Left lung (tissue), 10 donors: ENCODE data around the gene COL6A1. TPM values are rescaled to one million over a fixed set of nuclear protein-coding genes. Genes with fewer than 3 reads are reported as not detected.
A peak's percentile ranks its signal among the peaks of the same experiment; 100 is the strongest.

ENCODE experiments used
- ATAC-seq: fragments of 200-7000 bp; cut with Tn5 transposase; one replicate; pipeline ENCODE4 v1.9.1; 2020; ENCODE audit warnings: moderate library complexity
- DNase-seq, 4 donors: peaks; one replicate each; pipeline ENCODE4 v3.0.0-alpha.2; 2013 to 2020
- H3K27ac ChIP-seq, 2 donors: fragments of 200-600 bp; sonication (generic) in 1 of 2; one replicate each; pipeline versions ENCODE4 v1.5.0 to v1.8.0; 2020 to 2021
- H3K27me3 ChIP-seq, 2 donors: fragments of 200-600 bp; sonication (generic) in 1 of 2; one replicate each; pipeline versions ENCODE4 v1.5.0 to v1.8.0; 2020 to 2021
- H3K36me3 ChIP-seq, 2 donors: fragments of 200-600 bp; sonication (generic) in 1 of 2; one replicate each; pipeline versions ENCODE4 v1.5.0 to v1.8.0; 2020 to 2021
- H3K4me1 ChIP-seq, 2 donors: fragments of 200-600 bp; one replicate each; pipeline ENCODE4 v1.8.0; 2021
- H3K4me3 ChIP-seq, 2 donors: fragments of 200-600 bp; sonication (generic) in 1 of 2; one replicate each; pipeline versions ENCODE4 v1.5.0 to v1.8.0; 2020 to 2021; ENCODE audit warnings: mild to moderate bottlenecking in 1 of 2
- H3K9me3 ChIP-seq, 2 donors: fragments of 200-600 bp; sonication (generic) in 1 of 2; one replicate each; pipeline versions ENCODE4 v1.5.0 to v1.8.0; 2020 to 2021
- intact Hi-C, 2 donors: fragments of 100-400 bp; cut with DNase I; formaldehyde crosslinking; loops; one replicate each; pipeline versions ENCODE4 v1.11.2 to v1.14.2; 2022
- polyA plus RNA-seq, 6 donors: library from polyadenylated mRNA; unstranded; fragments of 120-200 nt; gene quantifications; one replicate each; pipeline ENCODE4 v1.2.1, GENCODE V29; 2013; ENCODE audit not compliant: insufficient read length in 6 of 6
- total RNA-seq, 2 donors: library from RNA; stranded (reverse); fragmentation: NEBNext Ultra II Directional; extraction: Animal tissue kit (Norgen Biotek cat#: 25700); gene quantifications; one replicate each; pipeline ENCODE4 v1.2.1, GENCODE V29; 2021
- TF ChIP-seq, protein P1 (sequence below), 2 donors: fragments of 200-600 bp; sonication (generic) in 1 of 2; IDR thresholded peaks; one replicate each; pipeline versions ENCODE4 v1.5.0 to v1.8.0; 2021; ENCODE audit warnings: antibody characterized with exemption in 2 of 2
- donor health status: DM: no; HTN: yes; CAD: no.
- donor health status: DM: no; HTN: no; CAD: no.

The COL6A1 gene
- total and polyA plus RNA-seq, 8 donors = 272 to 574 (median 341) TPM

DNA sequence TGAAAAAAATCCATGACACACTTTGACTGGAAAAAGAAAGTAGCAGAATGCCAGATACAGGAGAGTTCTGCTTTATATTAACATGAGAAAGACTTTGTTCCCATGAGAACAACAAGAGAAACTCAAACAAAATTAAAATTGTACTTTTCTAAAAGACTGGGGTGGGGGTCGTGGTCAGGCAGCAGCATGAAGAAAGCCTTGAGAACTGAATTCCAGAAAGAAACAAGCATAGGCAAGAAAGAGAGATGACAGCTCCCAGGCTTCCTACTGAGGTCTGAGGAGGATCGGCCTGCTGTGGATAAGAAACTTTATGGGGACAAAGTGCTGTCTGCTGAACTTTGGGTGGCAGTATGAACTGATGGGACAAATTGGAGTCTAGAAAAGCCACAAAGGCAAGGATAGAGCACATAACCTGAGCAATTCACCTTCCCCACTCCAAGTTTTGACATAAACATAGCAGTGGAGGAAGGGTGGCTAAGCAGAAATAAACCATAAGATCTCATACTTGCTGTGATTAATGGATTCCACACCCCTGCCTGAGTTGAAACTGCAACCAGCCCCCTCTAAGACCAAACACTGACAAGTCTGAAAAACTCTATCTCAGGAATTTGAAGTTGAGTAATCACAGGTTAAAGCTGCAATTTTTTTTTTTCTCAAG, 43.7 kb downstream of the COL6A1 start:
- DNase-seq = no peak
- TF ChIP-seq, protein P1, sequence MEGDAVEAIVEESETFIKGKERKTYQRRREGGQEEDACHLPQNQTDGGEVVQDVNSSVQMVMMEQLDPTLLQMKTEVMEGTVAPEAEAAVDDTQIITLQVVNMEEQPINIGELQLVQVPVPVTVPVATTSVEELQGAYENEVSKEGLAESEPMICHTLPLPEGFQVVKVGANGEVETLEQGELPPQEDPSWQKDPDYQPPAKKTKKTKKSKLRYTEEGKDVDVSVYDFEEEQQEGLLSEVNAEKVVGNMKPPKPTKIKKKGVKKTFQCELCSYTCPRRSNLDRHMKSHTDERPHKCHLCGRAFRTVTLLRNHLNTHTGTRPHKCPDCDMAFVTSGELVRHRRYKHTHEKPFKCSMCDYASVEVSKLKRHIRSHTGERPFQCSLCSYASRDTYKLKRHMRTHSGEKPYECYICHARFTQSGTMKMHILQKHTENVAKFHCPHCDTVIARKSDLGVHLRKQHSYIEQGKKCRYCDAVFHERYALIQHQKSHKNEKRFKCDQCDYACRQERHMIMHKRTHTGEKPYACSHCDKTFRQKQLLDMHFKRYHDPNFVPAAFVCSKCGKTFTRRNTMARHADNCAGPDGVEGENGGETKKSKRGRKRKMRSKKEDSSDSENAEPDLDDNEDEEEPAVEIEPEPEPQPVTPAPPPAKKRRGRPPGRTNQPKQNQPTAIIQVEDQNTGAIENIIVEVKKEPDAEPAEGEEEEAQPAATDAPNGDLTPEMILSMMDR (IDR thresholded peaks at IDR 0.05) = no peak
- no peaks in the 10 kb centered on the region for H3K36me3 ChIP-seq
- H3K27me3 ChIP-seq = peaks cover 0 to 19% of the 10 kb centered on the region in 2 donors
- peaks cover 0 to 8% of the 10 kb centered on the region in 2 donors for H3K4me1 ChIP-seq
- H3K27ac ChIP-seq = no peak overlapping the region
- no peak for ATAC-seq
- intact Hi-C loops = no loop called here
- H3K4me3 ChIP-seq = no peak overlapping the region
- H3K9me3 ChIP-seq = no peaks in the 10 kb centered on the region

DNA sequence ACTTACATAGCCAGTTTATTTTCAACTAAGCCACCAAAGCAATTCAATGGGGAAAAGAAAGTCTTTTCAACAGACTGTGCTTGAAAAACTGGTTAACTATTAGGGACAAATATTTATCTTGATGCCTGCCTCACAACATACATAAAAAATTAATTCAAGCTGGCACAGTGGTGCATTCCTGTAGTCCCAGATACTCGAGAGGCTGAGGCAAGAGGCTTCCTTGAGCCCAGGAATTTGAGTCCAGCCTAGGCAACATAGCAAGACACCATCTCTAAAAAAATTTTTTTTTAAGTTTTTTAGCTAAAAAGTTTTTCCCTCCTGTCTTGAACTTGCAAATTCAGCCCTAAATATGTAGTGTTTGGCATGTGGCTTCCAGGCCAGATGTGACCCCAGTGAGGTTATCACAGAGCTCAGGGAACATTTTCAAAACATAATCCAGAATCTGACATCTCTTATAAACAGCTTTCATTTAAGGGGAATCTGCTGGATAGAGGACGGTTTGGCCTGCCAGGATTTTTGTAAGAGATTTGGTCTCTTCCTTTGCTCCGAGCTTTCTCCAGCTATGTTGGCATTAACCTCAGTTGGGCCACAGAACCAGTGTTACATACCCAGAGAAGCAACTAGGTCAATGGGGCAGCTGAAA, 46.4 kb downstream of the COL6A1 start:
- DNase-seq = peak in 2 of 4 donors; percentile 65 to 83
- no peaks in the 10 kb centered on the region for H3K9me3 ChIP-seq
- TF ChIP-seq, protein P1 (IDR thresholded peaks at IDR 0.05) = no peak
- H3K27me3 ChIP-seq = peaks cover 0 to 6% of the 10 kb centered on the region in 2 donors
- H3K36me3 ChIP-seq = no peaks in the 10 kb centered on the region
- H3K4me3 ChIP-seq = no peak overlapping the region
- ATAC-seq = peak; percentile 49
- intact Hi-C loops = no loop called here
- peaks cover 0 to 8% of the 10 kb centered on the region in 2 donors for H3K4me1 ChIP-seq
- no peak overlapping the region for H3K27ac ChIP-seq

DNA sequence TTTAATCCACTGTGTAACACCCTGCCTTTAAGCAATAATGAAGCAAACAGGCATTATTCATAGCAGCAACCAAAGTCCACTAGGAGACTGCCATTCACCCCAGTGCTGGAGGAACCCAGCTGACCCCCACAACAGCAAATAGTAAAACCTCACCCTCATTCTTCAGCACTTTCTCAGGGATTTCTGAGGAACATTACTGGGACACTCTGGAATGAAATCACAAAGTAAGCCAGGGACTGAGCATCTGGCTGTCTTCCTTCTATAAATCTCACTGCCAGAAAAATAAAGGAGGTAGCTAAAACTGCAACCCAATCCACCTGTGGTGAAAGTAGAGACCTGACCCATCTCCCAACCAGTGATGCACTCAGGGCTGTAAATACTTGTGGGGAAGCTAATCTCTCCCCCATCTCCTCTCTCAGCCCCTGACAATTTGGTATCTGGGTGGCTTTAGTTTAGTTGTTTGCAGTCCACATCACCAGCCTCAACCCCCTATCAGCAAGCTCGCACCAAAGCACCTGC, 47.1 kb downstream of the COL6A1 start:
- Histone ChIP-seq H3K9me3 (no peaks in the 10 kb centered on the region), H3K27ac (no peak overlapping the region), H3K36me3 (no peaks in the 10 kb centered on the region), H3K27me3 (peaks cover 0 to 5% of the 10 kb centered on the region in 2 donors), H3K4me1 (peaks cover 0 to 4% of the 10 kb centered on the region in 2 donors), H3K4me3 (no peak overlapping the region)
- DNase-seq (peak in 2 of 4 donors; percentile 32 to 35), ATAC-seq (peak; percentile 58)
- TF ChIP-seq, protein P1 (IDR thresholded peaks at IDR 0.05) = no peak
- intact Hi-C loops = no loop called here

DNA sequence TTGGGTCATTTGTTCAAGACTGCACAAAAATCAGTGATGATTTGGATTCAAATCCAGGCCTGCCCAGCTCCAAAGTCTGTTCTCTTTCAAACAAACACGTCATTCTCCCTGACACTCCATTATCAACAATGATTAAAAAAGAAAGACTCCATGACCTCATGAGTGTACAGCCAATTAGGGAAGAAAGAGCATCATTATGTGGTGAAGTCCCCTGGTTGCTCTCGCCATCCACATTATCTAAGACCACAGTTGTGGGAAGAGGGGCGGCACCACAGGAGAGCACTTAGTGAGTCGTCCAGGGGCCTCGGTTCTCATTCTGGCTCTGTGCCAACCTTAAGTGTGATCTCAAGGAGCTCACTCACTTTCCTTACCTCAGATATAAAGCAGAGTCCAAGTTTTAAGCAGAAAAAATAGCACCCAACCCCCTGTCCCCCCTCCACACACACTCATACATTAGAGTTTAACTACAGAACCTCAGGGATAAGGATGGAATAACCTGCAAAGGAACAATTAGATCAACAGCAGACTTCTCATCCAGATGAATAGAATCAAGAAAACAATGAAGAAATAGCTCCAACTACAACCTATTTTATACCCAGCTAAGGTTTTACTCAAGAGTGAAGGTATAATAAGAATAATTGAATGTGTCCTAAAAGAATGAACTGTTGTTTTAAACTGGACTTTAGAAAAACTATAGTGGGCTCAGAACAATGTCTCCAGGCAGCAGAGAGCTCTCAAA, 47.8 kb downstream of the COL6A1 start:
- Histone ChIP-seq H3K36me3 (no peaks in the 10 kb centered on the region), H3K4me1 (peaks cover 0 to 4% of the 10 kb centered on the region in 2 donors), H3K27ac (no peak overlapping the region), H3K4me3 (no peak overlapping the region), H3K27me3 (peaks cover 0 to 5% of the 10 kb centered on the region in 2 donors), H3K9me3 (no peaks in the 10 kb centered on the region)
- DNase-seq (peak in 2 of 4 donors; percentile 75 to 78), ATAC-seq (peak; percentile 31)
- TF ChIP-seq, protein P1 (IDR thresholded peaks at IDR 0.05) = no peak
- intact Hi-C loops = no loop called here

DNA sequence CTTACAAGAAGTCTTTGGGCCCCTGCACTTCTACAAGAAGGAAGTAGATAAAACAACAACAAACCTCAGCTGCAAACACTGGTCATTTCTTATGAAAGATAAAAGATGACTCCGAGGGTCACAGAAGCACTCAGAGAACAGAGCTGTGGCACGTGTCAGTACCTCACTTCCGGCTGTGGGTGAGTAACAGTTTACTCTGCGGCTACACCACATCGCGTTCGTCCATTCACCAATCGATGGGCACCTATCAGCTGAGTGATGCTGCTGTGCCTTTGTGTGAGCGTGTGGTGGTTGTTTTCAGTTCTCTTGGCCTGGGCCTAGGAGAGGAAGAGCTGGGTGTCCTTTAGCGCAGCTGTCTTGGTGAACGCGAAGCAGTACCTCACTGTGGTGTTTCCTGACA, 49.9 kb downstream of the COL6A1 start:
- intact Hi-C loops = no loop called here
- Histone ChIP-seq H3K9me3 (no peaks in the 10 kb centered on the region), H3K27ac (no peak overlapping the region), H3K36me3 (no peaks in the 10 kb centered on the region), H3K4me3 (no peak overlapping the region), H3K4me1 (peaks cover 0 to 6% of the 10 kb centered on the region in 2 donors), H3K27me3 (no peaks in the 10 kb centered on the region)
- TF ChIP-seq, protein P1 (IDR thresholded peaks at IDR 0.05) = no peak
- no peak for DNase-seq
- ATAC-seq = no peak
